GM21390 (cell line): ENCODE measurements around the gene GABRA4.
A peak's percentile ranks its signal among the peaks of the same experiment; 100 is the strongest.

Experiments
- ATAC-seq: cut with Tn5 transposase; IDR thresholded peaks from one replicate; pipeline ENCODE4 v1.9.1; 2021; ENCODE audit not compliant: unreplicated experiment

GABRA4 gene

DNA sequence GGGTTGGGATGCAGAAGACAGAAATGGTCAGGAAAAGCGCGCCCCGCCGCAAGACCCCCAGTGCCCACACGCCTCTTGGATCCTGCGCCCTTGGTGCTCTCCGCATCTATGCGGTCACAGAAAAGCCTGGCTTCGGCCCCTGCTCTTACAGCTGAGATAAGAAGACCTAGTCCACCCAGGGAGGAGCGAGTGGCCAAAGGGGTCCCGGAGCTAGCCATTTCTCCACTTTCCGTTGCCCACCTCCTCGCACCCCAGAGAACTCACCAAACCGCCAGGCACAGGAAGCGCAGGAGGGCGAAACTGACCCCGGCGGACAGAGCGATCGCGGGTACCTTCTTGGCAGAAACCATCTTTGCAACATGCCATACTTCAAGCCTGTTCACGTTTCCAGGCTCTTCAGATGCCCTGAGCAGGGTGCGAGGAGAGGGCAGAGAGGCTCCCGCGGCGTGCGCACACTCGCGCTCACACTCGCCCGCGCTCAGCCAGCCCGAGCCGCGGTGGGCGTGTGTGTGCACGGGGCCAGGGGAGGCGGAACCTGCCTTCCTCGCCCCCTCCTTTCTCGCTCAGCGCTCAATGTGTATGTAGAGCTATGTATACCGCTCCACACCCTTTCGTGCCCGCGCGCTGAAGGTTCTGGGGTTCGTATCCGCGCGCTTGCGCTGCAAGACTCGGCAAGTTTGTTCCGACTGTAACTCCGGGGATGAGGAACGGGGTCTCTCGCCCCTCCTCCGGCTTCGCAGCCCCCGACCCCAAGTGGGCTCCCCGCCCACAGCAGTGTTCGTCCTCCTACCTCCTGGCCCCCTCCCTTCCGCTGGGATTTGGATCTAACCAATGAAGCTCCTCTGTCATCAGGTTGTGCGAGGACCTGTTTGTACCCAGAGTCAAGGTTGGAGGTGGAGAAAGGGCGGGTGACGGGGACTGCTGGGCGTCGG lies at the start of gene GABRA4:
GABRA4 (minus strand) TSS at position 507 of the 932 bp plus-strand sequence; CDS start at position 350, 157 bp downstream.
- no peak for ATAC-seq

DNA sequence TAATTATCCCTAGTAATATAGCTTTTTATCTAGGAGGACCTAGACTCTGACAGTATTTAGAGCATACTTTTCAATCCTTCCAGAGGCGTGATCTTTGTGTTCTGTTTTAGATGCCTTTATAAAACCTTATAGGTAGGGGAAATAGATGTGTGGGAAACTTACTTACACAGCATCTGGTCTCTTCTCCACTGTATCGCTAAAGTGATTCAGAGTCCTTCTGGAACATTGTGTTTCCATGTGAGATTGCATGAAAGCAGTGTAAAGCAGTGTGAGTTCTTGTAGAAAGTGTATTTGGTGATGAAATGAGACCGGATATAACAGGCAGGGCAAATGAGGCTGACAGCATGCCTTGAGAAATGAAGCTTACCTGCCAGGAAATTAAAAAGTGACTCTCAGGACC lies 47.4 kb upstream of the GABRA4 start:
- no peak for ATAC-seq

DNA sequence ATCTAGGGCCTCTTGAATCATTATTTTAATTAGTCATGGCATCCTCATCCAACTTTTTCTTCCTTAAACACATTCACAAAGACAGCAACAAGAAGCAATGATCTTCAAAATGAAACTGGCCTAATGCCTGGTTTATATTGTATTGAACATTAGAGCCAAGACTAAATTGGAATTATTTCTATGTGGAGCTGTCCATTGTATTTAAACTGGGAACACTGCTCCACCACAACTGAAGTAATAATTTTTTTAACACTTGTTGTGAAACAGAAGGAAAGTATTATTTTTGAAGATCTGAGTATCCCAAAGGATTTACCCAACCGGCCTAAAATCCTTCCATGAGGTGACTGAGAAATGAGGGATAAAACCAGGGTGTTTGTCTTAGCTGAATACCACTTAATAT lies 44.9 kb upstream of the GABRA4 start:
- no peak for ATAC-seq

GRCh38 chr4:47032405-47033106 lies 39.2 kb upstream of the GABRA4 start:
- peak; percentile 87 for ATAC-seq

DNA sequence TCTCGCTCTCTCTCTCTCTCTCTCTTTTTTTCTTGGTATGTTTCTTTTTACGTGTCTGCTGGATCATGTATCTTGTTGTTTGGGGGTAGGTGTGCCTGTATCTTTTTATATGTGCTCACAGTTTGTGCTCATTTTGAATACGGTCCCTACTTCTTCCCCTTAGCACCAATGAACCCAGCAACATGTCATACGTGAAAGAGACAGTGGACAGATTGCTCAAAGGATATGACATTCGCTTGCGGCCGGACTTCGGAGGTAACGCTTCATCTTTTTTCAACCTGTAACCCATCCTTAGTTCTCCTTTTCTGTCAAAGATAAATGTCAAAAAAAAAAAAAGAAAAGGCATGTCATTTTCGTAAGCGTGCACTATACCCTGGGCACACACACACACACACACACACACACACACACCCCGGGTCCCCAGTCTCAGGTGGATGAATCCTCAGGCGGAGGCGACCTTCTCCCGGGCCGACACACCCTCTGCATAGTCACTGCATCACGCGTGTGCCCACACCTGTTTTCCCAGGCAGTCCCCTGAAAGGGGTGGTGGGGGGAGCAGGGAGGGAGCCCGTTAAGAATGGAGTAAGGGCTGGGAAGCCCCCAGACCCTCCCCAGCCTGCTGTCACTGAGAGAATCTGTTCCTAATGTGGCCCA lies 38.5 kb upstream of the GABRA4 start:
- peak; percentile 30 for ATAC-seq

DNA sequence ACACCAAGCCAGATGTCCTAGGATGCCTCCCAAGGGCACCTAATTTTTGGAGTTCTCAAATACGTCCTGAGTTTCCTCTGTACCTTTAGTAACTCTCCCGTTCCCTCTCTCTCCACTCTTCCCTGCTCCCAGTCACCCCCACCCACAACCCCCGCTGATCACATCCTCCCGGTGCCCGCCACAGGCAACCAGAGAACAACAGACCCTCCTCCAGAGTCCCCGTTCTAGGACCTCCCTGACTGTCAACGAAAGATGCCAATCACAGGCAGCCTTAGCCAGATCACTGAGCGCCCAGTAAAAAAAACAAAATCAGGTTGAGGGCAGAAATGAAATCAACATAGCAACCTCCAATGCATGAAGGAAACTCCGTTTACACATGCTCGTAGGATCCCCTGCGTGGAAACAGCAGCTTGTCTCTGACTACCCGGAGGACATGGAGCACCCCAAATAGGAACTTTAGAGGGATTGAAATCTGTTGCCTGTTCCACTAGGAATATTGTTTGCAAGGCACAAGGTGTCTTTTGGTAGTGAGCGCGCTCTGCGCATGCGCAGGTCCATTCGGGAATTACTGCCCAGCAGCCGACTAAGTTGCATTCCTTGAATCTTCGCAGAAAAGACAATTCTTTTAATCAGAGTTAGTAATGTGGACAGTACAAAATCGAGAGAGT lies 37.8 kb upstream of the GABRA4 start, which contains the start of gene GABRB1:
GABRB1 (plus strand) TSS at position 557 of the 668 bp plus-strand sequence.
- no peak for ATAC-seq

DNA sequence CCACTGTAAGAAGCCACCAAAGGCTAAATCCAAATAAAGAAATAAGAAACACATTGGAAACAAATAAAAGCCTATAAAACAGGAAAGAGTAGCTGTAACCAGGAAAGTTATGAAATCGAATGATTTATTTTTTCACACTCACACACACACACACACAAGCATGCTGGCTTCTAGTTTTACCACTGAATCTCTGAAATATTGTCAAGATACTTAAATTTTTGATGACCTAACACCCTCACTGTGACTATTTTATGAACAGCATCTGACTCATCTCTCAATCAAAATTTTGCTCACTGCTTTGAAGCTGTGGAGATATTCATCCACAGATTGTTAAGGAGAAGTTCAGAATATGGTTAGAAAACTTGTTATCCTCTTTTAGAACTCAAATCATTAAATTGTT lies 24.1 kb upstream of the GABRA4 start:
- no peak for ATAC-seq

DNA sequence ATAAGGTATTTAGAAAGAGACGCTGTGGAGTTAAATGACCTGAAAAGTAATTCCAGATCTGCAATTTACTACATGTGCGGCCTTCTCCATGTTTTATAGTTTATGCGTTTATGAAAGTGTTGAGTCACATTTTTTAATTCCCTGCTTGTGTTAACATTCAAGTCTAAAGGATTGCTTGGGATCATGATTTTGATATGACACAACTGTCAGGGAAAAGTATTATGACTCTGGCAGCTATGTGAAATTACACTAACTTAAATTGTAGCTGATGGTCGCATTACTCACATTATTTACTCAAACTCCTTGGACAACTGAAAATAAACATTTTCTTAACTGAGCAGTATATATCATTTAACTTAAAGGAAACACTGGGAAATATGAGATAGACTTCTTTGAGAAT lies 23.7 kb upstream of the GABRA4 start:
- no peak for ATAC-seq

- no peak for ATAC-seq
Observed at GRCh38 chr4:47013373-47013772, 20.0 kb upstream of the GABRA4 start.

DNA sequence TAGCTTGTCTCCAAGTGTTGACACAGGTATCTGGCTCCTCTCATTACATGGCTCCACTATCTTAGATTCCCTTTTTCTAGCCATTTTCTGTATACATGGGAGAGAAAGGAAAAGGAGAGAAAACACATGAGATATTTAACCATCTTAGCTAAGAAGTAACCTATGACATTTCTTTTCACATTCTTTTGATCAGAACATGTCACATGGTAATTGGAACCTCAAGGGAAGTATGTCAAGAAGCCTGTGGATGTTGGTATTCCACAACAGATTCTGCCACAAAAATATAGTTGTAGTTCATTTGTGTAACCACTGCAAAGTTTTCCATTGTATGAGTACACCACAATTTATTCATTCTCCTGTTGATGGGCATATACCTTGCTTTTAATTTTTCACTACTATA lies 19.3 kb upstream of the GABRA4 start:
- no peak for ATAC-seq

GRCh38 chr4:47010912-47011446 lies 17.6 kb upstream of the GABRA4 start:
- ATAC-seq: peak; percentile 93

DNA sequence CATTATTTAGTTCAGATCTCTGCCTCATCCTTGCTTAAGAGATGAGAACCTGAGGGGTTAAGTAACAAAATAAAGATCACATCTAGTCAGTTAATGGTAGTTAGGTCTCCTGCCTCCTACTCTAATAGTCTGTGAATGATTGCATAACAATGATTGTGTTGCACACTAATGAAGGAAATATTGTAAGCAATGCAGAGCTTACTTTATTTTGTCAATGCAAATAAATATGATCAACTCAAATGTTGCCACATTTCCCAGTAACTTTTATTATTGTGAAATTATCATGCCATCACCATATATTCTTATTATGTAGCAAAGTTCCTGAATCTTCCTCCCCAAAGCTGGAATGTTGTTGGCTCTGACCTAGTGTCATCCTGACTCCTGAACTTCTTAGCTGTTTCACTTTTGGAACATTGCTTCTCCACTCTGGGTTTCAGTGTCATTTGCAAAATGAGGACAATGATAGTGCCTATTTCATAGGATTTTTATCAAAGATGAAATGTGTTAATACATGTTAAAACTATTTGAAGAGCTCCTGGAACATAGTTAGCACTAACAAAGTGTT lies 17.0 kb upstream of the GABRA4 start:
- no peak for ATAC-seq

GRCh38 chr4:47002580-47002979 lies 9.2 kb upstream of the GABRA4 start:
- no peak for ATAC-seq

- ATAC-seq: no peak
Observed at GRCh38 chr4:47000406-47000805, 7.0 kb upstream of the GABRA4 start.

DNA sequence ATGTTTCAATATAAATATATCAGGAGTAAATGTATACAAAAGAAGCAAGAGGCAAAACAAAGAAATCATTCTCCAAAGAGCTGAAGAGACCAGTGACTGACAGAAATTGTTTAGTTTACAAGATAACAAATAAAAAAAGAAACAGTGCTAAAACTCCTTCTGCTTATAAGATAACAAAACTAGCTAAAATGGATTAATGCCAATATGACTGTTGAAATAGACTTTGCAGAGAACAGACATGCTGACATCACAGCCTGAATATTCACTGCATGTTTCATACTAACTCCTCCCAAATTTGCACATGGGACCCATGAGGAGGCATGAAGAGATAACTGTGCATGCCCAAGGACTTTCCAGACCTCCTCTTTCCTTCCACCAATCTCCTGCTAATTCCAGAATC lies 6.2 kb upstream of the GABRA4 start:
- no peak for ATAC-seq

GRCh38 chr4:46994007-46994405 lies 625 bp upstream of the GABRA4 start:
- no peak for ATAC-seq

GRCh38 chr4:46992338-46992737 lies 1.0 kb downstream of the GABRA4 start:
- ATAC-seq: no peak

- no peak for ATAC-seq
Observed at GRCh38 chr4:46986922-46987638, 6.3 kb downstream of the GABRA4 start.

GRCh38 chr4:46984781-46985180 lies 8.6 kb downstream of the GABRA4 start:
- ATAC-seq: no peak

DNA sequence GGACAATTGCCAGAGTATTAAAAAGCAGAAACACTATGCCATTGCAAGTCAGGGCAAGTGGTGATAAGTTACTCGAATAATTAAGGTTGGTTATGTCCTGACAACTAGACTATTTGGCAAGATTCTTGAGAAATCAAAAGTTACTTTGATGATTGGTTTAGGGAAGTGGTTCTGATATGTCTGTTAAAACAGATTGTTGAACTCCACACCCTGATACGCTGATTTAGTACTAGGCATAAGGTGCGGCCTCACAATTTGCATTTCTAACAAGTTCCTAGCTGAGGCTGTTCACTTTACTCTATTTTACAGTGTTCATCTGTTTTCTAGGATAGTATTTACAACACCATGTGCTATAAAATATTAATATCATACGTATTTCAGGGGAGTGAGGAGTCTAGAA lies 12.5 kb downstream of the GABRA4 start:
- no peak for ATAC-seq
